Testis (tissue), 3 donors: ENCODE results near the gene DLG5. TPM values are rescaled to one million over a fixed set of nuclear protein-coding genes. Genes with fewer than 3 reads are reported as not detected.

Experiments
- DNase-seq: peaks from one replicate; pipeline ENCODE4 v3.0.0-alpha.2; 2019
- H3K27ac ChIP-seq, 2 donors: fragments of 200-600 bp; sonication (generic); one replicate each; pipeline ENCODE4 v1.5.1; 2019
- H3K27me3 ChIP-seq: fragments of 200-600 bp; sonication (generic); one replicate; pipeline ENCODE4 v1.5.1; 2019
- H3K36me3 ChIP-seq: fragments of 200-600 bp; sonication (generic); one replicate; pipeline ENCODE4 v1.5.1; 2017; ENCODE audit warnings: low read depth; ENCODE audit errors: missing control alignments
- H3K4me1 ChIP-seq: fragments of 200-600 bp; sonication (generic); one replicate; pipeline ENCODE4 v1.5.1; 2019
- H3K4me3 ChIP-seq, 2 donors: fragments of 200-600 bp; sonication (generic); one replicate each; pipeline ENCODE4 v1.5.1; 2017 to 2019
- H3K9me3 ChIP-seq: fragments of 200-600 bp; sonication (generic); one replicate; pipeline ENCODE4 v1.5.1; 2017
- POLR2A ChIP-seq: fragments of 450-650 bp; IDR thresholded peaks from one replicate; pipeline ENCODE4 v1.6.1; 2017; ENCODE audit warnings: antibody characterized with exemption, mild to moderate bottlenecking, moderate library complexity
- WGBS, 2 donors: methylation state at CpG; one replicate each; pipeline ENCODE4 v1.1.5; 2018; 5-methylcytosine and 5-hydroxymethylcytosine counted together
- intact Hi-C: fragments of 100-400 bp; cut with DNase I; formaldehyde crosslinking; loops from one replicate; pipeline ENCODE4 v1.15.1; 2023; ENCODE audit warnings: low total_unique reads
- polyA plus RNA-seq: library from polyadenylated mRNA; stranded (reverse); fragments of 350-450 nt; fragmentation: Illumina TruSeq; extraction: RNeasy Lipid Tissue Mini Kit (QIAGEN cat#74804); gene quantifications from one replicate; pipeline ENCODE4 v1.2.3, GENCODE V29; 2014; ENCODE audit warnings: low read depth, low replicate concordance; ENCODE audit not compliant: insufficient read depth
- total RNA-seq, 2 donors: library from RNA; depleted of rRNA; stranded (reverse); fragments of >200 nt; gene quantifications; one replicate each; pipeline ENCODE4 v1.2.3, GENCODE V29; 2016
- TF ChIP-seq, protein P1 (sequence below), 3 experiments: fragments of 450-650 bp in 2 of 3; fragments of 200-600 bp in 1 of 3; sonication (generic) in 1 of 3; IDR thresholded peaks; one replicate each; pipeline ENCODE4 v1.5.1; 2016 to 2019; ENCODE audit warnings: antibody characterized with exemption in 3 of 3, mild to moderate bottlenecking in 2 of 3, moderate library complexity in 1 of 3

The DLG5 gene
- total and polyA plus RNA-seq, 3 donors from 2014 or later = 26.9 to 54.8 (median 50.1) TPM

- WGBS, 2 donors = 84 to 87% methylated on average over 2 of the region's 2 CpGs
- H3K27me3 ChIP-seq = no peaks in the 10 kb centered on the region
- intact Hi-C loops = no loop called here
- no peak overlapping the region for H3K4me3 ChIP-seq
- no peak for TF ChIP-seq POLR2A
- TF ChIP-seq, protein P1, sequence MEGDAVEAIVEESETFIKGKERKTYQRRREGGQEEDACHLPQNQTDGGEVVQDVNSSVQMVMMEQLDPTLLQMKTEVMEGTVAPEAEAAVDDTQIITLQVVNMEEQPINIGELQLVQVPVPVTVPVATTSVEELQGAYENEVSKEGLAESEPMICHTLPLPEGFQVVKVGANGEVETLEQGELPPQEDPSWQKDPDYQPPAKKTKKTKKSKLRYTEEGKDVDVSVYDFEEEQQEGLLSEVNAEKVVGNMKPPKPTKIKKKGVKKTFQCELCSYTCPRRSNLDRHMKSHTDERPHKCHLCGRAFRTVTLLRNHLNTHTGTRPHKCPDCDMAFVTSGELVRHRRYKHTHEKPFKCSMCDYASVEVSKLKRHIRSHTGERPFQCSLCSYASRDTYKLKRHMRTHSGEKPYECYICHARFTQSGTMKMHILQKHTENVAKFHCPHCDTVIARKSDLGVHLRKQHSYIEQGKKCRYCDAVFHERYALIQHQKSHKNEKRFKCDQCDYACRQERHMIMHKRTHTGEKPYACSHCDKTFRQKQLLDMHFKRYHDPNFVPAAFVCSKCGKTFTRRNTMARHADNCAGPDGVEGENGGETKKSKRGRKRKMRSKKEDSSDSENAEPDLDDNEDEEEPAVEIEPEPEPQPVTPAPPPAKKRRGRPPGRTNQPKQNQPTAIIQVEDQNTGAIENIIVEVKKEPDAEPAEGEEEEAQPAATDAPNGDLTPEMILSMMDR (IDR thresholded peaks at IDR 0.05) = no peak
- no peaks in the 10 kb centered on the region for H3K4me1 ChIP-seq
- H3K27ac ChIP-seq = no peak overlapping the region
- no peaks in the 10 kb centered on the region for H3K9me3 ChIP-seq
- no peak for DNase-seq
- H3K36me3 ChIP-seq = no peaks in the 10 kb centered on the region
These were observed 94.3 kb downstream of the DLG5 start for GRCh38 chr10:77832238-77832637.

DNA sequence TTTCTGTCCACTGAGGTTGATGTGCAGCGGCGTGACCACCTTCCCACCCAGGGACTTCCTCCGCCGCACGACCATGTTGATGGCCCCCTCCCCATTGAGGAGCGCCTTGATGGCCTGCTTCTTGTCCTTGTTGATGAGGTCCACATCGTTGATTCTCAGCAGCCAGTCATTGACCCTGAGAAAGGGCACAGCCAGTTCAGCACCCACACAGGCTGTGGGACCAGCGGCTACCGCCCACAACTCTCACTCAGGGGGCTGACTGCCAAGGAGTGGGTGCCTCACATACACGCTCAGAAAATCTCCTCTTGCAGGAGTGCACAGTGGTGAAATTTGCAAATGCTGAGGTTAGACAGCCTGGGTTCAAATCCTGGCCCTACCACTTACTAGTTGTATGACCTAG is 97.2 kb downstream of the DLG5 start:
- intact Hi-C loops = no loop called here
- no peak for DNase-seq
- WGBS, 2 donors = 33 to 83% methylated on average over 1 to 10 of the region's 10 CpGs
- Histone ChIP-seq H3K4me1 (no peaks in the 10 kb centered on the region), H3K36me3 (no peaks in the 10 kb centered on the region), H3K27me3 (no peaks in the 10 kb centered on the region), H3K4me3 (no peak overlapping the region), H3K27ac (no peak overlapping the region), H3K9me3 (no peaks in the 10 kb centered on the region)
- no peak for TF ChIP-seq POLR2A
- TF ChIP-seq, protein P1 (IDR thresholded peaks at IDR 0.05) = no peak

DNA sequence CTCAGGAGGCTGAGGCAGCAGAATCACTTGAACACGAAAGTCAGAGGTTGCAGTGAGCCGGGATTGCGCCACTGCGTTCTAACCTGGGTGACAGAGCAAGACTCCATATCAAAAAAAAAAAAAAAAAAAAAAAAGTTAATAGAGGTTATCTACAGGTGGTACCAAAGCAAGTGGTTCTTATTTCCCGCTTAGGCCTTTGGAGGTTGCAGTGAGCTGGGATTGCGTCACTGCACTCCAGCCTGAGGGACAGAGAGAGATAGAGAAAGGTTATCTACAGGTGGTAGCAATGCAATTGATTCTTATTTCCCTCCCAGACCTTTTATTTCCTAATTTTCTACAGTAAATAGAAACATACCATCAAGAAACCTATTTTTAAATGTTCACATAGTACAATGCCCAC is 98.2 kb downstream of the DLG5 start:
- H3K9me3 ChIP-seq = no peaks in the 10 kb centered on the region
- TF ChIP-seq POLR2A = no peak
- TF ChIP-seq, protein P1 (IDR thresholded peaks at IDR 0.05) = no peak

DNA sequence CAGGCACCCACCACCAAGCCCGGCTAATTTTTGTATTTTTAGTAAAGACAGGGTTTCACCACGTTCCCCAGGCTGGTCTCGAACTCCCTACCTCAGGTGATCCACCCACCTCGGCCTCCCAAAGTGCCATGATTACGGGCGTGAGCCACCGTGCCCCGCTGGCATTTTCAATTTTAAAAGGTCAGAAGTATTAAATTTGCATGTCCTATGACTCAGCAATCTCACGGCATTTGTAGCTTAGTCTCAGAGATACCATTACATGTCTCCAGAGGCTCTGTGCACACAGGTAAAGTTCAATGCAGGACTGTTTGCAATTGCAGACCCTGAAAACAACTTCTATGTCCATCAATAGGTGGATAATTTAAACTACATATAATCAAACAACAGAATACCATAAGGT is 99.2 kb downstream of the DLG5 start:
- TF ChIP-seq, protein P1 (IDR thresholded peaks at IDR 0.05) = no peak
- no peak for TF ChIP-seq POLR2A
- no peaks in the 10 kb centered on the region for H3K27me3 ChIP-seq
- no peak overlapping the region for H3K27ac ChIP-seq
- intact Hi-C loops = no loop called here
- H3K4me3 ChIP-seq = no peak overlapping the region
- H3K36me3 ChIP-seq = no peaks in the 10 kb centered on the region
- H3K9me3 ChIP-seq = no peaks in the 10 kb centered on the region
- DNase-seq = no peak
- no peaks in the 10 kb centered on the region for H3K4me1 ChIP-seq
- 92 to 95% methylated on average over 9 of the region's 9 CpGs for WGBS, 2 donors

More for the DNA sequence above, 98.2 kb downstream of the DLG5 start:
- H3K4me1 ChIP-seq = no peaks in the 10 kb centered on the region
- 82 to 89% methylated on average over 6 of the region's 6 CpGs for WGBS, 2 donors
- no peak overlapping the region for H3K4me3 ChIP-seq
- intact Hi-C loops = no loop called here
- no peak overlapping the region for H3K27ac ChIP-seq
- no peaks in the 10 kb centered on the region for H3K36me3 ChIP-seq
- H3K27me3 ChIP-seq = no peaks in the 10 kb centered on the region
- DNase-seq = no peak

DNA sequence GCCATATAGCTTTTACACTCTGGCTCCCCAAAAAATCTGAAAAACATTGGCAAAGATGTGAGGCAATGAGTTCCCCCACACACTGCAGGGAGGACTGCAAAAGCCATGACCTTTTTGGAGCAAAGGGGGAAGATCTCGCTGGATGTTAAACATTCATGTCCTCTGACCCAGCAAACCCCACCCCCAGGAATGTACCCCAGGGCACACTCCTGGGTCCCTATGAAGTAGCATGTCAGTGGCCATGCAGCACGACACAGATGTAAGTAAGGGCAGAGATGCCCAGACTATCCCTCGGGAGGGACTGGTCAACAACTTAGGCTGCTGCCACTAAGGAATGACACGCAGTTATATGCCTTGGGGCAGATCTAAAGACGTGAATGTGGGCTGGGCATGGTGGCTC is 100.6 kb downstream of the DLG5 start:
- intact Hi-C loops = no loop called here
- Histone ChIP-seq H3K4me3 (no peak overlapping the region), H3K36me3 (no peaks in the 10 kb centered on the region), H3K27ac (no peak overlapping the region), H3K27me3 (no peaks in the 10 kb centered on the region), H3K9me3 (no peaks in the 10 kb centered on the region), H3K4me1 (no peaks in the 10 kb centered on the region)
- DNase-seq = no peak
- WGBS, 2 donors = 84 to 94% methylated on average over 5 of the region's 5 CpGs
- TF ChIP-seq, protein P1 (IDR thresholded peaks at IDR 0.05) = no peak
- no peak for TF ChIP-seq POLR2A
